GM06990 (cell line): ENCODE data around the gene DYSF.

Experiments
- DNase-seq: peaks from one replicate; pipeline ENCODE4 v3.0.0-alpha.2; 2011; ENCODE audit not compliant: insufficient read length; ENCODE audit errors: extremely low read depth
- H3K27me3 ChIP-seq: replicated peaks from 2 replicates; pipeline ENCODE4 v1.6.0; 2011; ENCODE audit warnings: low read length; ENCODE audit not compliant: control insufficient read depth, insufficient read depth
- H3K36me3 ChIP-seq: 2 replicates; pipeline ENCODE4 v1.5.1; 2011; ENCODE audit warnings: low read length; ENCODE audit not compliant: control insufficient read depth, insufficient read depth
- H3K4me3 ChIP-seq: replicated peaks from 2 replicates; pipeline ENCODE4 v1.5.1; 2011; ENCODE audit warnings: low read depth, mild to moderate bottlenecking, control low read depth, low read length
- TF ChIP-seq, protein P1 (sequence below): IDR thresholded peaks from 2 replicates; pipeline ENCODE4 v1.5.1; 2011; ENCODE audit warnings: low read length, control low read depth, mild to moderate bottlenecking, inconsistent platforms; ENCODE audit not compliant: insufficient read depth, poor library complexity, severe bottlenecking

Gene DYSF

DNA sequence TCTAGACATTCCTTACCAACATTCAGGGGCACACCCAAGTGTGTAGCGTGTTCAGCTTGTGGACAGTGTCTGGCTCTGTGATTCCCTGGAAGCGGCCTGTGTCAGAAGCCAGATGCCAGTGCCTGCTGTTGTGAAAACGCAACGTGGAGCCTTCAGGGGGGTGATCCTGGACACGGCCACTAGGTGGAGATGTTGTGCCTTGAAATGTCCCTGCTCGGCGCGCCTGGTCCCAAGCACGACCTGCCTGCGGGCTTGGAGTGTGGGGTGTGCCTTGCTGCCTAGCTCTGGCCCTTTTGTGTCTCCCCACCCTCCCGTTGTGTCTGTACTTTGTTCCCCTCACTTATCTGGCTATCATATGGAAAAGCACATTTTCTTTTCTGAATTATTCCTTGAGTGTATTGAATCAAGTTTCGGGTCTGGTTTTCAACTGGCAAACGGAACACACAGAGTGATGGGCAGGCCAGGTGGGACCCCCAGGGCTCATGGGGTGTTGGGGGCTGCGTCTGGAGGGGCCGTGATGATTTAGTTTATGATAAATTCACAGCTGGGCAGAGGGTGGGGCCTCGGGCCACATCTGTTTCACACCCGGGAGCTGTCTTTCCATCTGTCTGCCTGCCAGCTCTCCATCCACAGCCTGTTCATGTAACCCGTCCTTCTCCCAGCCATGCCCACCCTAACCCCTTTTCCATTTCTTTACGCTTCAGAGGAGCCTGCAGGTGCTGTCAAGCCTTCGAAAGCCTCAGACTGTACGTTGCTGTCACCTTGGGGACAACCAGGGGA lies 95.5 kb downstream of the DYSF start:
- no peak for DNase-seq
- Histone ChIP-seq H3K4me3 (no peak overlapping the region), H3K27me3 (no peaks in the 10 kb centered on the region; the same call in none of the 2 replicates), H3K36me3 (no peaks in the 10 kb centered on the region)
- TF ChIP-seq, protein P1, sequence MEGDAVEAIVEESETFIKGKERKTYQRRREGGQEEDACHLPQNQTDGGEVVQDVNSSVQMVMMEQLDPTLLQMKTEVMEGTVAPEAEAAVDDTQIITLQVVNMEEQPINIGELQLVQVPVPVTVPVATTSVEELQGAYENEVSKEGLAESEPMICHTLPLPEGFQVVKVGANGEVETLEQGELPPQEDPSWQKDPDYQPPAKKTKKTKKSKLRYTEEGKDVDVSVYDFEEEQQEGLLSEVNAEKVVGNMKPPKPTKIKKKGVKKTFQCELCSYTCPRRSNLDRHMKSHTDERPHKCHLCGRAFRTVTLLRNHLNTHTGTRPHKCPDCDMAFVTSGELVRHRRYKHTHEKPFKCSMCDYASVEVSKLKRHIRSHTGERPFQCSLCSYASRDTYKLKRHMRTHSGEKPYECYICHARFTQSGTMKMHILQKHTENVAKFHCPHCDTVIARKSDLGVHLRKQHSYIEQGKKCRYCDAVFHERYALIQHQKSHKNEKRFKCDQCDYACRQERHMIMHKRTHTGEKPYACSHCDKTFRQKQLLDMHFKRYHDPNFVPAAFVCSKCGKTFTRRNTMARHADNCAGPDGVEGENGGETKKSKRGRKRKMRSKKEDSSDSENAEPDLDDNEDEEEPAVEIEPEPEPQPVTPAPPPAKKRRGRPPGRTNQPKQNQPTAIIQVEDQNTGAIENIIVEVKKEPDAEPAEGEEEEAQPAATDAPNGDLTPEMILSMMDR: peak; percentile 83

DNA sequence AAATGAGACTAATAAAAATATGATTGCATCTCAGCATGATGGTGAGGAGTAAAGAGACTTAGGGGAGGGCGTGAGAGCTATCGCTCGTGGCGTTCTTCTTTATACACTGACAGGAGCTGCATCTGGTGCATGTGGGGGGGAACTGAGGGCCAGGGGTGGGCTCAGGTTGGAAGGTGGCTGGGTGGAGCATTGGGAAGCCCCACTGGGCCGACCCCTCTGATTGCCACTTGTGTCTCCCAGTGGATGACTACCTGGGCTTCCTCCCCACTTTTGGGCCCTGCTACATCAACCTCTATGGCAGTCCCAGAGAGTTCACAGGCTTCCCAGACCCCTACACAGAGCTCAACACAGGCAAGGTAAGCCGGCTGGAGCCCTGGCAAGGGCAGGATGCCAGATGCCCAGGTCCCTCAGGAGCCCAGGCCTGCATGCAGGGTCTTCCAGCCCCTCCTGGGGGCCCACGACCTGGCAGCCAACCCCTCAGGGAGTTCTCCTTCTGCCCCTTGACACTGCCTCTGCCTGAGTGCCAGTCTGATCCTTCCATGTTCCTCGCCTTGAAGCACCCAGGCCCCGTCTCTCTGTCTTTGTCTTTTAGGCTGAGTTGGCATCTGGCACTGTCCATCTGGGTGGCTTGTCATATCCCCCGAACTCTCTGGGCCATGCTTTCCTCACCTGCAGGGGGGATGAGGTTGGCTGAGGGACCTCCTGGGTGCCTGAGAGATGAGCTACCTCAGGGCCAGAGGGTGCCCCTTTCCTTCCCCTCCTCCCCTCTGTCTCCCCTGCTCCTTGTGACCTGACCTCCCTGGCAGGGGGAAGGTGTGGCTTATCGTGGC lies 97.7 kb downstream of the DYSF start:
- no peak for DNase-seq
- Histone ChIP-seq H3K27me3 (no peaks in the 10 kb centered on the region; the same call in none of the 2 replicates), H3K36me3 (no peaks in the 10 kb centered on the region), H3K4me3 (no peak overlapping the region)
- TF ChIP-seq, protein P1: no peak

DNA sequence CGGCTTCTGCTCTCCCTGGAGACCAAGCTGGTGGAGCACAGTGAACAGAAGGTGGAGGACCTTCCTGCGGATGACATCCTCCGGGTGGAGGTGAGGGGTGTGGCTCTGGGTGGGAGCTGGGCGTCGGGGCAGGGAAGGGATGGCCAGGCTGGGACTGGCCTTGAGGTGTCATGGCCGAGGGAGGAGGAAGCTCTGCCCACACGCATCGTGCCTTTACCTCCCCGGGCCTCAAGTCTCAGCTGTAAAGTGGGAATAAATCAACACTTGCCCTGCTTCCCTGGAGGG lies 98.2 kb downstream of the DYSF start:
- TF ChIP-seq, protein P1: no peak
- no peak for DNase-seq

DNA sequence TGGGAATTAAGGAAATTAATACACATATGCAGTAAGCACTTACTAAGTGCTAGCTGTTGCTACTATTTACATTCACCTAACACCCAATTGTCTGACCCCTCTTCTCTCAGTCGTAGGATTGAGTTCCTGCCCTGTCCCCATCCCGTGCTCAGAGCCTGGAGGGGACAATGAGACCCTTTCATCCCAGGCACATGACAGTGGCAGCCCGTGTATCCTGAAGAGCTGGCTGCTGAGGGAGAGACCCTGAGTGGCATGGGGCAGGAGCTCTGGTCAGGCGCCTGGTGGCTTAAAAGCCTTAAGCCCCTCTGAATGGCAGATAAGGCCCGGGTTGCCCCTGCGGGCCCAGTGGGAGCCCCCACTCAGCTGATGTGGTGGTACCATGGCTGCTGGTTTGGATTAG lies 99.0 kb downstream of the DYSF start:
- TF ChIP-seq, protein P1: no peak
- DNase-seq: no peak
- Histone ChIP-seq H3K36me3 (no peaks in the 10 kb centered on the region), H3K27me3 (no peaks in the 10 kb centered on the region; the same call in none of the 2 replicates), H3K4me3 (no peak overlapping the region)

More for the DNA sequence above, 98.2 kb downstream of the DYSF start:
- Histone ChIP-seq H3K36me3 (no peaks in the 10 kb centered on the region), H3K27me3 (no peaks in the 10 kb centered on the region; the same call in none of the 2 replicates), H3K4me3 (no peak overlapping the region)

DNA sequence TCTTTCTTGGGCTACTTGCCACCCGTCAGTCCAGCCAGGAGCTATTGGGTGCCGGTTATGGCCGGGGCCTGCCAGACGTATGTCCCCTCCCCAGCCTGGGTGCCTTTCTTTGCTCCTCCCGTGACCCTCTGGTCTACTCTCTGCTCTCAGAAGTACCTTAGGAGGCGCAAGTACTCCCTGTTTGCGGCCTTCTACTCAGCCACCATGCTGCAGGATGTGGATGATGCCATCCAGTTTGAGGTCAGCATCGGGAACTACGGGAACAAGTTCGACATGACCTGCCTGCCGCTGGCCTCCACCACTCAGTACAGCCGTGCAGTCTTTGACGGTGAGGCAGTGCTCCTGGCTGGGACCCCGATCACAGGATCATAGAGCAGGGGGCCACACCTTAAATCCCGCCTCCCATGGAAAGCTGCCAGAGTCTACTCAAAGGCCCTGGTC lies 99.5 kb downstream of the DYSF start:
- H3K27me3 ChIP-seq: no peaks in the 10 kb centered on the region; the same call in none of the 2 replicates
- no peak overlapping the region for H3K4me3 ChIP-seq
- TF ChIP-seq, protein P1: no peak
- H3K36me3 ChIP-seq: no peaks in the 10 kb centered on the region
- DNase-seq: no peak
